ENCODE data around the gene HYOU1.
"Not testable (repeated sequence)": the region's sequence is repeated elsewhere in the genome, so short reads cannot be mapped to it uniquely, and the experiment has no call there.

The HYOU1 gene

DNA sequence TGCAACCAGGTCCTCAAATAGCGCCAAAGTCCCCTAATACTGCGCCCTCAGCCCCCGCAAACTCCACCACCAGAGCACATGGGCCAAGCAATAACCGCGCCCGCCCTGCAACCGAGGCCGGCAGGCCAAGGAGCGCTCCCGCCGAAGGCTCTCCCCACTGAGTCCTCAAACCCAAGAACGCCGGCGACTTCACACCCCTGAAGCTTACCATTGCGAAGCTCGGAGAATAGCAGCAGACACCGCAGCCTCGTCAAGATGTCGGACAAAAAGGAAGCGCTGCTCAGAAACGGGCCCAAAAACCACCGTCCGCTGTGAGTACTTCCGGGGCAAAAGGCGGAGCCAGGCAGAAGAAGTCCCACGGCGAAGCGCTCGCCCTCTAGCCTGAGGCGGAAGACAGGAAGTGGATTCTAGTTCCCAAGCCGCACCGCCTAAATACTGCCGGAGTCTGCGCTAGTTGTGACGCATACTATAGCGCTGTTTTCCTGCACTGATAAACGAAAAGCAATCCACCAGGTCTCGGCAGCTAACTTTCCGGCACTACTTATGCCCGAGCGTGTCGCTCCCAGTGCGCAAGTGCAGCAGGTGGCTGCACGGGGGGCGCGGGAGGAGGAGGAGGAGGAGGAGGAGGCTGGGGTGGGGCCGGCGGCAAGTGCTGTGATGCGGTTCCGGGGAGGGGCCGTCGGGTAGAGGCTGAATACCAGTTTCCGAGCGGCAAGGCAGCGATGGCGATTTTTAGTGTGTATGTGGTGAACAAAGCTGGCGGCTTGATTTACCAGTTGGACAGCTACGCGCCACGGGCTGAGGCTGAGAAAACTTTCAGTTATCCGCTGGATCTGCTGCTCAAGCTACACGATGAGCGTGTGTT lies 38.7 kb downstream of the HYOU1 start, which contains the start of the genes RPS25 and TRAPPC4:
Gene RPS25, minus strand, starts transcription at position 270 of the 865 bp plus-strand sequence. Its CDS starts 59 bp downstream, at position 211.
Gene TRAPPC4, plus strand, starts transcription at position 693 of the 865 bp plus-strand sequence. Its CDS starts 30 bp downstream, at position 723.
- Histone ChIP-seq H4K20me1 (ENCODE audit: insufficient read depth, low read length) (no peaks in the 10 kb centered on the region), H3K9ac (ENCODE audit: low read length) (peak within 1 kb of the TSS; percentile 97), H3K4me1 (ENCODE audit: insufficient read depth, low read length, severe bottlenecking) (peaks cover 22% of the 10 kb centered on the region), H3K4me2 (ENCODE audit: low read length) (peak within 1 kb of the TSS; percentile 73), H2AFZ (ENCODE audit: low read length) (no peak within 1 kb of the TSS), H3K36me3 (ENCODE audit: insufficient read depth, low read length) (peaks cover 74% of the 10 kb centered on the region), H3K27ac (ENCODE audit: low read depth, low read length, poor library complexity, severe bottlenecking) (peak within 1 kb of the TSS; percentile 96), H3F3A (ENCODE audit: insufficient read depth, low read length) (peaks cover 3% of the 10 kb centered on the region; the same call in 1 of the 2 replicates), H3K4me3 (ENCODE audit: low read depth, low read length, poor library complexity, severe bottlenecking) (peak within 1 kb of the TSS; percentile 98), H3K9me3 (ENCODE audit: low read length) (no peaks in the 10 kb centered on the region), H3K27me3 (ENCODE audit: insufficient read depth, low read length) (no peaks in the 10 kb centered on the region), H3K9me2 (ENCODE audit: low read depth, low read length) (no peaks in the 10 kb centered on the region), H3K79me2 (ENCODE audit: insufficient read depth, low read length) (peaks cover 32% of the 10 kb centered on the region)
- TF ChIP-seq CTCF (IDR thresholded peaks at IDR 0.05; ENCODE audit: low read length) = no peak
- no peak for TF ChIP-seq EZH2 (IDR thresholded peaks at IDR 0.05; ENCODE audit: borderline replicate concordance, low read length)

DNA sequence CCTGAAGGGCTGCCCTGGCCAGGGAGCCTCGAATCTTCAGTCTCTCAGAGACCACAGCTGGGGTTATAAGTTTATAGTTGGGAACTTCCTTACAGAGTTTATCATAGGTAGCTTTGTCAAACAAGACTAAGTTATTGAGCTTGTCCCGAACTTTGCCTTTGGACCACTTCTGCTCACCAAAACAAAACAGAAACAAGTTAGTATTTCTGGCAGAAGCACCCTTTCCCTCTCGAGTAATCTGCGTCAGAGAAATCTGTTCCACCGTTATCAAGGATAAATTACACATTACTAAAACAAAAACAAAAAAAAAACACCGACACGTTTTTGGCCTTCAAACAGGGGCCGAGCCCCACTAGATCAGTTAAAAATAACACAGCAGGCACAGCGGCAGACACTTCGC lies 39.6 kb downstream of the HYOU1 start:
- H3K4me3 ChIP-seq (ENCODE audit: low read depth, low read length, poor library complexity, severe bottlenecking) = peak overlapping the region; percentile 98
- not testable (repeated sequence) for H3K9me2 ChIP-seq (ENCODE audit: low read depth, low read length); H4K20me1 ChIP-seq (ENCODE audit: insufficient read depth, low read length); H2AFZ ChIP-seq (ENCODE audit: low read length); H3K9me3 ChIP-seq (ENCODE audit: low read length); H3K27me3 ChIP-seq (ENCODE audit: insufficient read depth, low read length); H3F3A ChIP-seq (ENCODE audit: insufficient read depth, low read length)
- H3K27ac ChIP-seq (ENCODE audit: low read depth, low read length, poor library complexity, severe bottlenecking) = peak overlapping the region; percentile 96
- peak overlapping the region; percentile 97 for H3K9ac ChIP-seq (ENCODE audit: low read length)
- peaks cover 32% of the 10 kb centered on the region for H3K79me2 ChIP-seq (ENCODE audit: insufficient read depth, low read length)
- H3K4me2 ChIP-seq (ENCODE audit: low read length) = peak overlapping the region; percentile 73
- peaks cover 22% of the 10 kb centered on the region for H3K4me1 ChIP-seq (ENCODE audit: insufficient read depth, low read length, severe bottlenecking)
- peaks cover 73% of the 10 kb centered on the region for H3K36me3 ChIP-seq (ENCODE audit: insufficient read depth, low read length)

DNA sequence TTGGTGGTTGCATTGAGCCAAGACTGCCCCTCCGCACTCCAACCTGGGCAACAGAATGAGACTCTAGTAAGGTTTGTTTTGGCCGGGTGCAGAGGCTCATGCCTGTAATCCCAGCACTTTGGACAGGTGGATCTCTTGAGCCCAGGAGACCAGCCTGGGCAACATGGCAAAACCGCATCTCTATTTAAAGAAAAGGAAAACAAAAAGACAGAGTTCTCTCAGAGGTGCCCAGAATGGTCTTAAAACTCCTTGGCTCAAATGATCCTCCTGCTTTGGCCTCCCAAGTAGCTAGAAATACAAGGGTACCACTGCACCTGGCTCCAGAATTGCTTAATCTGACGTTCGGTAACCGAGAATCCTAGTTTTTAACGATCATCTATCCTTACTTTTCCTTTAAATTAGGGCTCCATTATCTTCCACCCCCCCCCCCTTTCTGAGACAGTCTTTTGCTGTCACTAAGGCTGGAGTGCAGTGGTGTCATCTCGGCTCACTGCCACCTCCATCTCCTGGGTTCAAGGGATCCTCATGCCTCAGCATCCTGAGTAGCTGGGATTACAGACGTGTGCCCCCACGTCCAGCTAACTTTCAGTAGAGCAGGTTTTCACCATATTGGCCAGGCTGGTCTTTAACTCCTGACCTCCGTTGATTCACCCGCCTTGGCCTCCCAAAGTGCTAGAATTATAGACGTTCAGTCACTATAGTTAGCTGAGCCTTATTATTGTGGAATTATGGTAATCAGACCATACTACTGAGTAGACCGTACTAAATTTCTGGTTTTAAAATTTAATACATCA lies 40.6 kb downstream of the HYOU1 start:
- H3K79me2 ChIP-seq (ENCODE audit: insufficient read depth, low read length) = peaks cover 32% of the 10 kb centered on the region
- H3F3A ChIP-seq (ENCODE audit: insufficient read depth, low read length) = peaks cover 3% of the 10 kb centered on the region; the same call in 1 of the 2 replicates
- no peaks in the 10 kb centered on the region for H3K27me3 ChIP-seq (ENCODE audit: insufficient read depth, low read length)
- H3K27ac ChIP-seq (ENCODE audit: low read depth, low read length, poor library complexity, severe bottlenecking) = no peak overlapping the region
- peaks cover 22% of the 10 kb centered on the region for H3K4me1 ChIP-seq (ENCODE audit: insufficient read depth, low read length, severe bottlenecking)
- H3K36me3 ChIP-seq (ENCODE audit: insufficient read depth, low read length) = peaks cover 68% of the 10 kb centered on the region
- no peaks in the 10 kb centered on the region for H3K9me2 ChIP-seq (ENCODE audit: low read depth, low read length)
- no peak overlapping the region for H2AFZ ChIP-seq (ENCODE audit: low read length)
- peak overlapping the region; percentile 73 for H3K4me2 ChIP-seq (ENCODE audit: low read length)
- H3K4me3 ChIP-seq (ENCODE audit: low read depth, low read length, poor library complexity, severe bottlenecking) = peak overlapping the region; percentile 98
- H4K20me1 ChIP-seq (ENCODE audit: insufficient read depth, low read length) = no peaks in the 10 kb centered on the region
- H3K9ac ChIP-seq (ENCODE audit: low read length) = peak overlapping the region; percentile 97; the same call in 1 of the 2 replicates
- H3K9me3 ChIP-seq (ENCODE audit: low read length) = no peaks in the 10 kb centered on the region
- TF ChIP-seq EZH2 (IDR thresholded peaks at IDR 0.05; ENCODE audit: borderline replicate concordance, low read length) (no peak), CTCF (IDR thresholded peaks at IDR 0.05; ENCODE audit: low read length) (no peak)

All from OCI-LY1 (cell line).